SK-N-SH (cell line): Measurements from ENCODE around the gene DPF3. TPM values are rescaled to one million over a fixed set of nuclear protein-coding genes. Genes with fewer than 3 reads are reported as not detected.

Experiments
- CTCF ChIA-PET: fragments of 300-600, 350-600 bp; formaldehyde crosslinking; extraction: SDS; loops from one replicate; lab custom pipeline; 2021; lab: Yijun Ruan, JAX
- POLR2A ChIA-PET: fragments of 350-600 bp; sonication (Branson Sonifier 250); formaldehyde crosslinking; extraction: SDS; loops from one replicate; lab custom pipeline; 2020; ENCODE audit warnings: antibody characterized with exemption, inconsistent platforms; lab: Yijun Ruan, JAX
- DNase-seq: peaks from one replicate; pipeline ENCODE4 v3.0.0; 2012
- H2AFZ ChIP-seq: fragments of 200-600 bp; sonication (generic); 2 replicates; pipeline ENCODE4 v1.8.1; 2016; ENCODE audit warnings: antibody characterized with exemption, mild to moderate bottlenecking, low read depth
- H3F3A ChIP-seq: fragments of 200-600 bp; sonication (generic); replicated peaks from 2 replicates; pipeline ENCODE3; 2016; ENCODE audit warnings: antibody characterized with exemption, mild to moderate bottlenecking; ENCODE audit not compliant: insufficient read depth
- H3K27ac ChIP-seq, 2 experiments: fragments of 200-500 bp in 1 of 2; fragments of 200-600 bp in 1 of 2; sonication (Bioruptor generic) in 1 of 2; sonication (generic), shearing (Covaris generic) in 1 of 2; 2 replicates each; pipeline versions ENCODE4 v1.5.1 to v1.6.1; 2014 to 2016; ENCODE audit warnings: low read depth in 2 of 2, inconsistent platforms in 1 of 2, low read length in 1 of 2, mild to moderate bottlenecking in 1 of 2, mixed read lengths in 1 of 2
- H3K27me3 ChIP-seq: fragments of 200-600 bp; sonication (generic), shearing (Covaris generic); 2 replicates; pipeline ENCODE4 v1.6.1; 2016; ENCODE audit warnings: mixed run types; ENCODE audit not compliant: insufficient read depth
- H3K36me3 ChIP-seq, 2 experiments: fragments of 200-500 bp in 1 of 2; fragments of 200-600 bp in 1 of 2; sonication (Bioruptor generic) in 1 of 2; sonication (generic) in 1 of 2; replicated peaks in 1 of 2; 2 replicates each; pipeline versions ENCODE3 to v1.5.1; 2014 to 2016; ENCODE audit warnings: low read length in 1 of 2, mild to moderate bottlenecking in 1 of 2; ENCODE audit not compliant: insufficient read depth in 2 of 2, control insufficient read depth in 1 of 2
- H3K4me1 ChIP-seq, 2 experiments: fragments of 200-500 bp in 1 of 2; fragments of 200-600 bp in 1 of 2; sonication (Bioruptor generic) in 1 of 2; sonication (generic), shearing (Covaris generic) in 1 of 2; 2 replicates each; pipeline versions ENCODE4 v1.5.1 to v1.6.1; 2014 to 2016; ENCODE audit warnings: low read depth in 1 of 2, low read length in 1 of 2, mixed run types in 1 of 2; ENCODE audit not compliant: insufficient read depth in 2 of 2, control insufficient read depth in 1 of 2
- H3K4me2 ChIP-seq: fragments of 200-600 bp; sonication (generic), shearing (Covaris generic); 2 replicates; pipeline ENCODE4 v1.6.1; 2017; ENCODE audit warnings: mixed run types
- H3K4me3 ChIP-seq, 2 experiments: fragments of 200-500 bp in 1 of 2; fragments of 200-600 bp in 1 of 2; sonication (Bioruptor generic) in 1 of 2; sonication (generic), shearing (Covaris generic) in 1 of 2; 2 replicates each; pipeline versions ENCODE4 v1.5.1 to v1.8.1; 2014 to 2016; ENCODE audit warnings: low read depth in 2 of 2, inconsistent platforms in 1 of 2, low read length in 1 of 2, mild to moderate bottlenecking in 1 of 2, mixed read lengths in 1 of 2, moderate library complexity in 1 of 2
- H3K79me2 ChIP-seq: fragments of 200-600 bp; sonication (generic); 2 replicates; pipeline ENCODE4 v1.8.1; 2017; ENCODE audit warnings: mild to moderate bottlenecking; ENCODE audit not compliant: insufficient read depth
- H3K9ac ChIP-seq: fragments of 200-600 bp; sonication (generic); 2 replicates; pipeline ENCODE4 v1.6.1; 2017; ENCODE audit warnings: mixed run types
- H3K9me2 ChIP-seq: fragments of 200-600 bp; sonication (generic); 2 replicates; pipeline ENCODE4 v1.6.1; 2017; ENCODE audit warnings: mixed run types
- H3K9me3 ChIP-seq: fragments of 200-600 bp; sonication (generic); 2 replicates; pipeline ENCODE4 v1.6.1; 2017; ENCODE audit warnings: mixed run types, mild to moderate bottlenecking, moderate library complexity
- H4K20me1 ChIP-seq: fragments of 200-600 bp; sonication (generic); 2 replicates; pipeline ENCODE4 v1.6.1; 2017; ENCODE audit warnings: mild to moderate bottlenecking, mixed run types; ENCODE audit not compliant: insufficient read depth
- CHD2 ChIP-seq: fragments of 150-350 bp; IDR thresholded peaks from 2 replicates; pipeline ENCODE4 v1.6.1; 2018; ENCODE audit warnings: low read length; ENCODE audit not compliant: partially characterized antibody
- ELF1 ChIP-seq: IDR thresholded peaks from 2 replicates; pipeline ENCODE4 v1.4.0; 2012
- EP300 ChIP-seq, 2 experiments: IDR thresholded peaks; 2 replicates each; pipeline versions ENCODE4 v1.4.0 to v1.6.1; 2012; ENCODE audit warnings: borderline replicate concordance in 1 of 2, low read depth in 1 of 2, low read length in 1 of 2
- EZH2phosphoT487 ChIP-seq: fragments of 200-600 bp; sonication (generic); IDR thresholded peaks from 2 replicates; pipeline ENCODE4 v1.6.1; 2017; ENCODE audit warnings: low read depth, mixed run types, mild to moderate bottlenecking, antibody characterized with exemption, moderate library complexity, borderline replicate concordance
- FOSL2 ChIP-seq: IDR thresholded peaks from 2 replicates; pipeline ENCODE4 v1.4.0; 2012; ENCODE audit warnings: low read depth, mild to moderate bottlenecking, moderate library complexity, borderline replicate concordance
- FOXJ3 ChIP-seq: sonication (generic); formaldehyde crosslinking; IDR thresholded peaks from 2 replicates; pipeline ENCODE4 v1.5.1; 2020; ENCODE audit warnings: mild to moderate bottlenecking, missing genetic modification reagents
- FOXM1 ChIP-seq: IDR thresholded peaks from 2 replicates; pipeline ENCODE4 v1.4.0; 2012; ENCODE audit warnings: low read depth, mild to moderate bottlenecking
- GATA2 ChIP-seq: sonication (generic); formaldehyde crosslinking; IDR thresholded peaks from 2 replicates; pipeline ENCODE4 v1.5.0; 2020; ENCODE audit warnings: mild to moderate bottlenecking, missing genetic modification reagents
- MEF2A ChIP-seq: IDR thresholded peaks from 2 replicates; pipeline ENCODE4 v1.4.0; 2012; ENCODE audit warnings: low read depth, borderline replicate concordance
- MXI1 ChIP-seq: IDR thresholded peaks from 2 replicates; pipeline ENCODE4 v1.6.1; 2012; ENCODE audit warnings: mild to moderate bottlenecking, low read depth, low read length, improper control_type of control experiment
- NFIC ChIP-seq: IDR thresholded peaks from 2 replicates; pipeline ENCODE4 v1.4.0; 2012; ENCODE audit warnings: borderline replicate concordance
- POLR2AphosphoS5 ChIP-seq: IDR thresholded peaks from 2 replicates; pipeline ENCODE4 v1.6.1; 2012; ENCODE audit warnings: low read depth, low read length
- RAD21 ChIP-seq: IDR thresholded peaks from 2 replicates; pipeline ENCODE4 v1.6.1; 2012; ENCODE audit warnings: mild to moderate bottlenecking, low read length
- RCOR1 ChIP-seq: fragments of 150-350 bp; IDR thresholded peaks from 2 replicates; pipeline ENCODE4 v1.6.1; 2017; ENCODE audit warnings: antibody characterized with exemption, low read length
- RXRA ChIP-seq: IDR thresholded peaks from 2 replicates; pipeline ENCODE4 v1.4.0; 2012; ENCODE audit warnings: low read depth, mild to moderate bottlenecking, borderline replicate concordance
- SIN3A ChIP-seq: IDR thresholded peaks from 2 replicates; pipeline ENCODE4 v1.6.1; 2012; ENCODE audit warnings: low read depth, mild to moderate bottlenecking, low read length, moderate library complexity, borderline replicate concordance
- TCF12 ChIP-seq: IDR thresholded peaks from 2 replicates; pipeline ENCODE4 v1.4.0; 2012
- WGBS: methylation state at CpG from one replicate; pipeline ENCODE4 v1.1.6; 2017; ENCODE audit warnings: low lambda C conversion rate; 5-methylcytosine and 5-hydroxymethylcytosine counted together
- polyA plus RNA-seq, 3 experiments: library from polyadenylated mRNA; depleted of rRNA; stranded (reverse); fragments of >200 nt; gene quantifications; 2 replicates each; pipeline ENCODE4 v1.2.3, GENCODE V29; 2012
- TF ChIP-seq, protein P1 (sequence below): IDR thresholded peaks from 2 replicates; pipeline ENCODE4; 2012
- TF ChIP-seq, protein P2 (sequence below): IDR thresholded peaks from 2 replicates; pipeline ENCODE4 v1.4.0; 2012; ENCODE audit warnings: low read depth
- TF ChIP-seq, protein P3 (sequence below): fragments of 150-350 bp; IDR thresholded peaks from 2 replicates; pipeline ENCODE4 v1.6.1; 2016; ENCODE audit warnings: mild to moderate bottlenecking, low read depth, low read length
- TF ChIP-seq, protein P4 (sequence below): fragments of 200-600 bp; sonication (generic); IDR thresholded peaks from 2 replicates; pipeline ENCODE4 v1.6.1; 2017; ENCODE audit warnings: antibody characterized with exemption, mild to moderate bottlenecking, moderate library complexity

The DPF3 gene
- polyA plus RNA-seq, 1 of the 3 experiments (the other 2 are of a cell fraction): 2.8 TPM

DNA sequence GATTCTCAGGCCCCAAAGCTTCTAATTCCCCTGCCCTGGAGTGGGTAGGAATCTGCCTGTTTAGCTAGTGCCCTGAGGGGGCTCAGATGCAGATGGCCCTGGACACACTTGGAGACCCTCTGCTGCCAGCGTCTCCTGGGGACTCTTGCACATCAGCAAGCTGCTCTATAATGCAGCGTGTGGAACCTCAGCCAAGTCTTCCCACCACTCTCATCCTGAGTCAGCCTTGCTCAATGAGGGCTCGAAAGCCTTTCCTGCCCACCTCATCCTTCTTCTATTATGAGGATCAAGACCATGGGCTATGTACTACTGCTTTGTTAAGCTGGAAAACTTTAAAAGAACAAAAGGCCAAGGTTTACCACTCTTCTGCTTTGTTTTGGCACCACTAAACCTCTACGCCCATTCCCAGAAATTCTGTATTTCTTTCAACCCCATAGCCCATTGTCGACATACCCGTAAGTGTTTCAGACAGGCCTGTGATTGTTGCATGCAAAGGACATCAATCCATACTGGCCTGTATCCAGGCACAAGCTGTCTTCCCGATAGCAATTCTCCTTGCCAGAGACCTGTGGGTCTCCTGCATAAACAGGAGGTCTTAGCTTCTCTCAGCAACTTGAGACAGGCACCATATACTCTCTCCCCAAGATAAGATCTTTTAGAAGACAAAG lies 246.9 kb downstream of the DPF3 start:
- Histone ChIP-seq H3K9me2 (no peaks in the 10 kb centered on the region), H3K27me3 (no peaks in the 10 kb centered on the region), H3K4me3 (no peak overlapping the region), H3K79me2 (no peaks in the 10 kb centered on the region), H3F3A (no peaks in the 10 kb centered on the region), H3K9ac (no peak overlapping the region), H3K36me3 (no peaks in the 10 kb centered on the region), H2AFZ (no peak overlapping the region), H3K27ac (peak overlapping the region in 1 of 2 experiments; percentile 37; a peak in 1 of 4 replicates), H4K20me1 (no peaks in the 10 kb centered on the region), H3K9me3 (no peaks in the 10 kb centered on the region), H3K4me2 (peak overlapping the region; percentile 56), H3K4me1 (peaks cover 26 to 33% of the 10 kb centered on the region in 2 experiments)
- TF ChIP-seq, protein P1, sequence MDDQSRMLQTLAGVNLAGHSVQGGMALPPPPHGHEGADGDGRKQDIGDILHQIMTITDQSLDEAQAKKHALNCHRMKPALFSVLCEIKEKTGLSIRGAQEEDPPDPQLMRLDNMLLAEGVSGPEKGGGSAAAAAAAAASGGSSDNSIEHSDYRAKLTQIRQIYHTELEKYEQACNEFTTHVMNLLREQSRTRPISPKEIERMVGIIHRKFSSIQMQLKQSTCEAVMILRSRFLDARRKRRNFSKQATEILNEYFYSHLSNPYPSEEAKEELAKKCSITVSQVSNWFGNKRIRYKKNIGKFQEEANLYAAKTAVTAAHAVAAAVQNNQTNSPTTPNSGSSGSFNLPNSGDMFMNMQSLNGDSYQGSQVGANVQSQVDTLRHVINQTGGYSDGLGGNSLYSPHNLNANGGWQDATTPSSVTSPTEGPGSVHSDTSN: peak; percentile 42
- TF ChIP-seq, protein P2, sequence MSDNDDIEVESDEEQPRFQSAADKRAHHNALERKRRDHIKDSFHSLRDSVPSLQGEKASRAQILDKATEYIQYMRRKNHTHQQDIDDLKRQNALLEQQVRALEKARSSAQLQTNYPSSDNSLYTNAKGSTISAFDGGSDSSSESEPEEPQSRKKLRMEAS: 0 out of 2 replicates have a peak, but pooled peaks have one; percentile 20
- TF ChIP-seq POLR2AphosphoS5 (no peak), NFIC (peak; percentile 36; the same call in 1 of the 2 replicates), GATA2 (CRISPR knock-in tag) (no peak), EP300 (IDR thresholded peaks at IDR 0.05; ENCODE audit: borderline replicate concordance in 1 of 2, low read depth in 1 of 2, low read length in 1 of 2) (peak in 1 of 2 experiments; percentile 33; a peak in 1 of 4 replicates), TCF12 (peak; percentile 18; the same call in 1 of the 2 replicates)
- ChIA-PET POLR2A (no interaction called here), CTCF (no interaction called here)
- WGBS: 64% methylated on average over 7 of the region's 7 CpGs
- DNase-seq: no peak

DNA sequence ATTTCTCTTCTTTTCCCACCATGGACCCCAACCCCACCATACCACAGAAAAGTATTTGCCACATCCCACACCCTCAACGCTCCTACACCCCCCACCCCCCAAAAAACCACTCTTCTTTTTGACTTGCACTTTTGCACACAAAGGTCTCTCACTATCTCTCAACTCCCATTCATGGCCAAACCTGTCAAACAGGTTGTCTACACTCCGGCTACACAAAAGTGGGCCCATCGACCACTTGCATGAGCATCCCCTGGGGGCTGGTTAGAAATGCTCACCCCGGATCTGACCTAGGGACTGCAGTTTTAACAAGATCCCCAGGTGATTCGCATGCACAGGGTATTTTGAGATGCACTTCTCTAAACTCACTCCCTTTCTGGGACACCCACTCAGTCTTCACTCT lies 248.2 kb downstream of the DPF3 start:
- TF ChIP-seq RAD21: no peak
- TF ChIP-seq, protein P3, sequence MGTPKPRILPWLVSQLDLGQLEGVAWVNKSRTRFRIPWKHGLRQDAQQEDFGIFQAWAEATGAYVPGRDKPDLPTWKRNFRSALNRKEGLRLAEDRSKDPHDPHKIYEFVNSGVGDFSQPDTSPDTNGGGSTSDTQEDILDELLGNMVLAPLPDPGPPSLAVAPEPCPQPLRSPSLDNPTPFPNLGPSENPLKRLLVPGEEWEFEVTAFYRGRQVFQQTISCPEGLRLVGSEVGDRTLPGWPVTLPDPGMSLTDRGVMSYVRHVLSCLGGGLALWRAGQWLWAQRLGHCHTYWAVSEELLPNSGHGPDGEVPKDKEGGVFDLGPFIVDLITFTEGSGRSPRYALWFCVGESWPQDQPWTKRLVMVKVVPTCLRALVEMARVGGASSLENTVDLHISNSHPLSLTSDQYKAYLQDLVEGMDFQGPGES: no peak
- TF ChIP-seq, protein P4, sequence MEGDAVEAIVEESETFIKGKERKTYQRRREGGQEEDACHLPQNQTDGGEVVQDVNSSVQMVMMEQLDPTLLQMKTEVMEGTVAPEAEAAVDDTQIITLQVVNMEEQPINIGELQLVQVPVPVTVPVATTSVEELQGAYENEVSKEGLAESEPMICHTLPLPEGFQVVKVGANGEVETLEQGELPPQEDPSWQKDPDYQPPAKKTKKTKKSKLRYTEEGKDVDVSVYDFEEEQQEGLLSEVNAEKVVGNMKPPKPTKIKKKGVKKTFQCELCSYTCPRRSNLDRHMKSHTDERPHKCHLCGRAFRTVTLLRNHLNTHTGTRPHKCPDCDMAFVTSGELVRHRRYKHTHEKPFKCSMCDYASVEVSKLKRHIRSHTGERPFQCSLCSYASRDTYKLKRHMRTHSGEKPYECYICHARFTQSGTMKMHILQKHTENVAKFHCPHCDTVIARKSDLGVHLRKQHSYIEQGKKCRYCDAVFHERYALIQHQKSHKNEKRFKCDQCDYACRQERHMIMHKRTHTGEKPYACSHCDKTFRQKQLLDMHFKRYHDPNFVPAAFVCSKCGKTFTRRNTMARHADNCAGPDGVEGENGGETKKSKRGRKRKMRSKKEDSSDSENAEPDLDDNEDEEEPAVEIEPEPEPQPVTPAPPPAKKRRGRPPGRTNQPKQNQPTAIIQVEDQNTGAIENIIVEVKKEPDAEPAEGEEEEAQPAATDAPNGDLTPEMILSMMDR: no peak
- no peak for TF ChIP-seq ELF1
- no peak for TF ChIP-seq FOXJ3 (CRISPR knock-in tag)
- TF ChIP-seq FOSL2: no peak
- TF ChIP-seq NFIC: no peak
- no peak for TF ChIP-seq MXI1
- TF ChIP-seq FOXM1: no peak
- TF ChIP-seq, protein P2: no peak
- no peak for TF ChIP-seq RXRA
- TF ChIP-seq EP300 (IDR thresholded peaks at IDR 0.05; ENCODE audit: borderline replicate concordance in 1 of 2, low read depth in 1 of 2, low read length in 1 of 2): no peak
- TF ChIP-seq POLR2AphosphoS5: no peak
- no peak for TF ChIP-seq TCF12
- no peak for TF ChIP-seq MEF2A
- no peak for TF ChIP-seq EZH2phosphoT487
- no peak for TF ChIP-seq SIN3A
- TF ChIP-seq CHD2: no peak
- no peak for TF ChIP-seq RCOR1
- DNase-seq: no peak
- Histone ChIP-seq H2AFZ (no peak overlapping the region), H4K20me1 (no peaks in the 10 kb centered on the region), H3K79me2 (no peaks in the 10 kb centered on the region), H3K4me3 (no peak overlapping the region), H3K36me3 (no peaks in the 10 kb centered on the region), H3K27me3 (no peaks in the 10 kb centered on the region), H3K27ac (no peak overlapping the region), H3K4me1 (peaks cover 14 to 21% of the 10 kb centered on the region in 2 experiments), H3K9me3 (no peaks in the 10 kb centered on the region), H3K4me2 (no peak overlapping the region), H3F3A (no peaks in the 10 kb centered on the region), H3K9ac (no peak overlapping the region), H3K9me2 (no peaks in the 10 kb centered on the region)
- ChIA-PET POLR2A (no interaction called here), CTCF (interaction anchor here (1.8 kb wide), 1 partner anchor 14 kb away, joined by 4 read pairs; no protein-coding TSS in a partner anchor)
- WGBS: 85% methylated on average over 5 of the region's 5 CpGs
